ENCODE data around the gene BRCA2. TPM values are rescaled to one million over a fixed set of nuclear protein-coding genes. Genes with fewer than 3 reads are reported as not detected.

BRCA2 gene
- total and polyA plus RNA-seq, 2 experiments from 2014 or later, result 3.7 to 5.3 TPM

DNA sequence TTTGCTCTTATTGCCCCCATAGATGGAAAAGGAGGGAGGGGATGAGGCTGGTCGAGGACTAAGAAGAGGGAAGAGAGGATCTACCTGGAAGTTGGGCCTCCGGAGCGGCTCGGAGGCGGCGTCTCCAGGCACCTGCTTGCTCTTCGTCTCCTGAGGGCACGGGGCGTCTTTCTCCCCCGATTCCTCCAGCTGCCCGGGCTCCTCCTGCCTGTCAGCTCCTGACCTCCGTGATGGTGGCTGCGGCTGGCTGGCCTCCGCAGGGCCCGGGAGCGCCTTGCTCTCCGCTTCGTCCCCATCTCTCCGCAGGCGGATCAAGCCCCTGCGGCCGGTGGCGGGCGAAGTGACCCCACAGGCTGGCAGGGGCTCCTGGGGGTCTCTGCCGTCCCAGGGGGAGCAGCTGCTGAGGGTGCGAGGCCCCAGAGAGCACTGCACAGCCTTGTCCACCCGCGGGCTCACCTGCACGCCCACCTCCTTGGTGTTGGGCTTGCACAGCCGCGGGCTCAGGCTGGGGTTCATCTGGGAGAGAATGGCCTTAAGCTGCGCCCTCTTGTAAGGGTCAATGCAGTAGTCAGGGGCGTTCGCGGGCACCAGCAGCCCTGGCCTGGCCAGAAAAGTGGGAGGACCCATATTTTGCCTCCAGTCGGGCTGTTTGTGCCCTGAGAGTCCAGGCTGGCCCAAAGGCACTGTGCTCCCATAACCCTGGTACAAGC, 4.0 kb upstream of the BRCA2 start:
- Histone ChIP-seq H2AFZ (no peak overlapping the region), H3K27ac (no peak overlapping the region), H3K4me3 (no peak overlapping the region), H3K27me3 (replicated peaks; ENCODE audit: insufficient read depth) (no peaks in the 10 kb centered on the region), H3K4me1 (ENCODE audit: insufficient read depth) (peaks cover 5% of the 10 kb centered on the region; the same call in 1 of the 2 replicates), H3K4me2 (ENCODE audit: unreplicated experiment) (no peak overlapping the region), H3K9ac (no peak overlapping the region), H3K9me2 (ENCODE audit: insufficient read depth) (no peaks in the 10 kb centered on the region), H4K20me1 (ENCODE audit: insufficient read depth) (no peaks in the 10 kb centered on the region), H3K9me3 (ENCODE audit: low read depth) (no peaks in the 10 kb centered on the region), H3K36me3 (ENCODE audit: low read depth) (no peaks in the 10 kb centered on the region), H3F3A (ENCODE audit: insufficient read depth) (peaks cover 5% of the 10 kb centered on the region; the same call in 1 of the 2 replicates), H3K79me2 (ENCODE audit: insufficient read depth) (peaks cover under 1% of the 10 kb centered on the region; the same call in 1 of the 2 replicates)
- DNase-seq, result no peak
- 87 to 88% methylated on average over 31 to 35 of the region's 36 CpGs for WGBS, 2 experiments (ENCODE audit: low coverage in 1 of 2, low lambda C conversion rate in 2 of 2, missing lambda C conversion rate in 2 of 2)
- in situ Hi-C loops (cut with MboI), result no loop called here
- no peak for TF ChIP-seq EZH2 (IDR thresholded peaks at IDR 0.05; ENCODE audit: insufficient read depth, poor library complexity, severe bottlenecking)
- TF ChIP-seq EZH2phosphoT487 (IDR thresholded peaks at IDR 0.05; ENCODE audit: insufficient read depth, low read depth), result no peak

DNA sequence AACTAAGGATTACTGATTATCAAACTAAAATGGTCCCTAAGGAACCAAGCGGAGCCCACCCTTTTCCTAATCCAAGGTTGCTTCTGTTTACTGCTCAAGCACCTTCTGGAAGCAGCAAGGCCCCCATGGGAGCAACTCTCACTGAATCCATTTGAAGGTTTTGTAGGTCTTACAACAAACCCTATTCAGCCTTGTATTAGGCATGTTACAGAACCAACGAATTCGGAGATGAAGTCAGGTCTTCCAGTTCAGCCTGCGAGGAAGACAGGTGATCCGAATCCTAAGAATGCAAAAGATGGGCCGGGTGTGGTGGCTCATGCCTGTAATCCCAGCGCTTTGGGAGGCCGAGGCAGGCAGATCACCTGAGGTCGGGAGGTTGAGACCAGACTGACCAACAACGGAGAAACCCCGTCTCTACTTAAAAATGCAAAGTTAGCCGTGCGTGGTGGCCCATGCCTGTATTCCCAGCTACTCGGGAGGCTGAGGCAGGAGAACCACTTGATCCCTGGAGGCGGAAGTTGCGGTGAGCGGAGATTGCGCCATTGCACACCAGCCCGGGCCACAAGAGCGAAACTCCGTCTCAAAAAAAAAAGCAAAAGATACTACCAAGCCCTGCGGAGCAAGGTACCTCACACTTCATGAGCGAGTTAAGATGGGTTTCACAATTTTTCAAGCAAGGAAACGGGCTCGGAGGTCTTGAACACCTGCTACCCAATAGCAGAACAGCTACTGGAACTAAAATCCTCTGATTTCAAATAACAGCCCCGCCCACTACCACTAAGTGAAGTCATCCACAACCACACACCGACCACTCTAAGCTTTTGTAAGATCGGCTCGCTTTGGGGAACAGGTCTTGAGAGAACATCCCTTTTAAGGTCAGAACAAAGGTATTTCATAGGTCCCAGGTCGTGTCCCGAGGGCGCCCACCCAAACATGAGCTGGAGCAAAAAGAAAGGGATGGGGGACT, 754 bp upstream of the BRCA2 start:
- peak overlapping the region; percentile 99 for H2AFZ ChIP-seq
- peak overlapping the region; percentile 88 for H3K4me3 ChIP-seq
- H3K9ac ChIP-seq, result peak overlapping the region; percentile 93
- TF ChIP-seq EZH2phosphoT487 (IDR thresholded peaks at IDR 0.05; ENCODE audit: insufficient read depth, low read depth), result no peak
- no peak for TF ChIP-seq EZH2 (IDR thresholded peaks at IDR 0.05; ENCODE audit: insufficient read depth, poor library complexity, severe bottlenecking)
- no peaks in the 10 kb centered on the region for H3K36me3 ChIP-seq (ENCODE audit: low read depth)
- H4K20me1 ChIP-seq (ENCODE audit: insufficient read depth), result no peaks in the 10 kb centered on the region
- peaks cover 7% of the 10 kb centered on the region; the same call in 1 of the 2 replicates for H3K4me1 ChIP-seq (ENCODE audit: insufficient read depth)
- peak overlapping the region; percentile 93 for H3K27ac ChIP-seq
- H3K79me2 ChIP-seq (ENCODE audit: insufficient read depth), result peaks cover 7% of the 10 kb centered on the region; the same call in 1 of the 2 replicates
- H3F3A ChIP-seq (ENCODE audit: insufficient read depth), result peaks cover 7% of the 10 kb centered on the region; the same call in 1 of the 2 replicates
- no peaks in the 10 kb centered on the region for H3K27me3 ChIP-seq (replicated peaks; ENCODE audit: insufficient read depth)
- peak; percentile 81 for DNase-seq
- peak overlapping the region; percentile 90 for H3K4me2 ChIP-seq (ENCODE audit: unreplicated experiment)
- WGBS, 2 experiments (ENCODE audit: low coverage in 1 of 2, low lambda C conversion rate in 2 of 2, missing lambda C conversion rate in 2 of 2), result 76% methylated on average over 32 of the region's 32 CpGs
- no peaks in the 10 kb centered on the region for H3K9me2 ChIP-seq (ENCODE audit: insufficient read depth)
- in situ Hi-C loops (cut with MboI), result no loop called here
- no peaks in the 10 kb centered on the region for H3K9me3 ChIP-seq (ENCODE audit: low read depth)

DNA sequence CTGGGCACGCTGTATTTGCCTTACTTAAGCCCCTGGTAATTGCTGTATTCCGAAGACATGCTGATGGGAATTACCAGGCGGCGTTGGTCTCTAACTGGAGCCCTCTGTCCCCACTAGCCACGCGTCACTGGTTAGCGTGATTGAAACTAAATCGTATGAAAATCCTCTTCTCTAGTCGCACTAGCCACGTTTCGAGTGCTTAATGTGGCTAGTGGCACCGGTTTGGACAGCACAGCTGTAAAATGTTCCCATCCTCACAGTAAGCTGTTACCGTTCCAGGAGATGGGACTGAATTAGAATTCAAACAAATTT, 676 bp downstream of the BRCA2 start:
- Histone ChIP-seq H3K36me3 (ENCODE audit: low read depth) (no peaks in the 10 kb centered on the region), H3F3A (ENCODE audit: insufficient read depth) (peaks cover 7% of the 10 kb centered on the region; the same call in 1 of the 2 replicates), H3K27ac (peak overlapping the region; percentile 93), H4K20me1 (ENCODE audit: insufficient read depth) (no peaks in the 10 kb centered on the region), H3K9me3 (ENCODE audit: low read depth) (no peaks in the 10 kb centered on the region), H2AFZ (peak overlapping the region; percentile 99), H3K4me1 (ENCODE audit: insufficient read depth) (peaks cover 3% of the 10 kb centered on the region; the same call in 1 of the 2 replicates), H3K4me3 (peak overlapping the region; percentile 88), H3K9ac (peak overlapping the region; percentile 93), H3K27me3 (replicated peaks; ENCODE audit: insufficient read depth) (no peaks in the 10 kb centered on the region), H3K79me2 (ENCODE audit: insufficient read depth) (peaks cover 7% of the 10 kb centered on the region; the same call in 1 of the 2 replicates), H3K9me2 (ENCODE audit: insufficient read depth) (no peaks in the 10 kb centered on the region), H3K4me2 (ENCODE audit: unreplicated experiment) (peak overlapping the region; percentile 90)
- no peak for DNase-seq
- TF ChIP-seq EZH2 (IDR thresholded peaks at IDR 0.05; ENCODE audit: insufficient read depth, poor library complexity, severe bottlenecking), result no peak
- TF ChIP-seq EZH2phosphoT487 (IDR thresholded peaks at IDR 0.05; ENCODE audit: insufficient read depth, low read depth), result no peak
- in situ Hi-C loops (cut with MboI), result no loop called here
- 1 to 2% methylated on average over 13 of the region's 13 CpGs for WGBS, 2 experiments (ENCODE audit: low coverage in 1 of 2, low lambda C conversion rate in 2 of 2, missing lambda C conversion rate in 2 of 2)

DNA sequence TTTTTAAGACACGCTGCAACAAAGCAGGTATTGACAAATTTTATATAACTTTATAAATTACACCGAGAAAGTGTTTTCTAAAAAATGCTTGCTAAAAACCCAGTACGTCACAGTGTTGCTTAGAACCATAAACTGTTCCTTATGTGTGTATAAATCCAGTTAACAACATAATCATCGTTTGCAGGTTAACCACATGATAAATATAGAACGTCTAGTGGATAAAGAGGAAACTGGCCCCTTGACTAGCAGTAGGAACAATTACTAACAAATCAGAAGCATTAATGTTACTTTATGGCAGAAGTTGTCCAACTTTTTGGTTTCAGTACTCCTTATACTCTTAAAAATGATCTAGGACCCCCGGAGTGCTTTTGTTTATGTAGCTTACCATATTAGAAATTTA, 1.2 kb downstream of the BRCA2 start:
- 48 to 52% methylated on average over 6 of the region's 6 CpGs for WGBS, 2 experiments (ENCODE audit: low coverage in 1 of 2, low lambda C conversion rate in 2 of 2, missing lambda C conversion rate in 2 of 2)
- Histone ChIP-seq H3K4me2 (ENCODE audit: unreplicated experiment) (peak overlapping the region; percentile 90), H3K9me2 (ENCODE audit: insufficient read depth) (no peaks in the 10 kb centered on the region), H3K4me3 (peak overlapping the region; percentile 88), H3K36me3 (ENCODE audit: low read depth) (no peaks in the 10 kb centered on the region), H4K20me1 (ENCODE audit: insufficient read depth) (no peaks in the 10 kb centered on the region), H3K79me2 (ENCODE audit: insufficient read depth) (peaks cover 7% of the 10 kb centered on the region; the same call in 1 of the 2 replicates), H3K4me1 (ENCODE audit: insufficient read depth) (peaks cover 3% of the 10 kb centered on the region; the same call in 1 of the 2 replicates), H3F3A (ENCODE audit: insufficient read depth) (peaks cover 7% of the 10 kb centered on the region; the same call in 1 of the 2 replicates), H3K9me3 (ENCODE audit: low read depth) (no peaks in the 10 kb centered on the region), H3K9ac (peak overlapping the region; percentile 93), H3K27me3 (replicated peaks; ENCODE audit: insufficient read depth) (no peaks in the 10 kb centered on the region), H3K27ac (peak overlapping the region; percentile 93), H2AFZ (peak overlapping the region; percentile 99)
- peak; percentile 49 for DNase-seq
- no peak for TF ChIP-seq EZH2phosphoT487 (IDR thresholded peaks at IDR 0.05; ENCODE audit: insufficient read depth, low read depth)
- TF ChIP-seq EZH2 (IDR thresholded peaks at IDR 0.05; ENCODE audit: insufficient read depth, poor library complexity, severe bottlenecking), result no peak
- in situ Hi-C loops (cut with MboI), result no loop called here

Data from GM23248 (cell line).